ENCODE data around the gene NPC1.
A peak's percentile ranks its signal among the peaks of the same experiment; 100 is the strongest.

Gene NPC1

DNA sequence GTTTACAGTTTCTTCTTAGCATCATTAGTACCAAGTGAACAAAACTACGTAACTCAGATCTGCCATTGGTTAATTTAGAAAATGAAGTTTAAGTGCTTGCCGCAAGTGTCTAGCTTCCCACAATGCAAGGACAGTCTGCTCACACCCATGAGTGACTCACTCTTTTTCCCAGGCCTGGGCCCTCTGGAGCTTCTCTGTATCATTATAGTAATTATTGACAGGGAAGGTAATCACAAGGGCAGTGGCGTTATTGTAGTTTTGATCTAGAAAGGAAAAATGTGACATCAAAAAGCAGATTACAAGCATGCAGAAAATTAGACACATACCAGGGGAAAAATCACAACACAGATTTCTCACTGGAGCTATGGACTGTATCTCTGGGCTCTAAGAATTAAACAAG is 38.5 kb downstream of the NPC1 start:
- DNase-seq (ENCODE audit: low spot score), result peak; percentile 59

DNA sequence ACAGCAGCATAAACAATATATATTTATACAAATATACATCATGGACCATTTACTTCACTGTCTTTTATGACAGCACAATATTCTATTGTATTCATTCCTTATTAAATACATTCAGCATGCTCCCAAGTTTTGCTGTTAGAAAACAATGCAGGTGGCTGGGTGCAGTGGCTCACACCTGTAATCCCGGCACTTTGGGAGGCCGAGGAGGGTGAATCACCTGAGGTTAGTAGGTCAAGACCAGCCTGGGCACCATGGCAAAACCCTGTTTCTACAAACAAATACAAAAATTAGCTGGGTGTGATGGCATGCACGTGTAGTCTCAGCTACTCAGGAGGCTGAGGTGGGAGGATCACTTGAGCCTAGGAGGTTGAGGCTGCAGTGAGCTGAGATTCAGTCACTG is 39.0 kb downstream of the NPC1 start:
- no peak for DNase-seq (ENCODE audit: low spot score)

DNA sequence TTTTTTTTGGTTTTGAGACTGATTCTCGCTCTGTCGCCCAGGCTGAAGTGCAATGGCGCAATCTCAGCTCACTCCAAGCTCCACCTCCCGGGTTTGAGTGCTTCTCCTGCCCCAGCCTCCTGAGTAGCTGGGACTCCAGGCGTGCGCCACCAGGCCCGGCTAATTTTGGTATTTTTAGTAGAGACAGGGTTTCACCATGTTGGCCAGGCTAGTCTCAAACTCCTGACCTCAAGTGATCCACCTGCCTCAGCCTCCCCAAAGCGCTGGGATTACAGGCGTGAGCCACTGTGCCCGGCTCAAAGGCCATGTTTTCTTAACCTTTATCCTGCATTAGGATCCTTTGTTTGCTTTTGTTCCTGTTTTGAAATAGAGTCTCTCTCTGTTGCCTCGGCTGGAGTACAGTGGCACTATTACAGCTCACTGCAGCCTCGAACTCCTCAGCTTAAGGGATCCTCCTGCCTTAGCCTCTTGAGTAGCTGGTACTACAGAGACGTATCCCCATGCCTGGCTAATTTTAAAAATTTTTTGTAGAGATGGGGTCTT is 41.0 kb downstream of the NPC1 start:
- no peak for DNase-seq (ENCODE audit: low spot score)

DNA sequence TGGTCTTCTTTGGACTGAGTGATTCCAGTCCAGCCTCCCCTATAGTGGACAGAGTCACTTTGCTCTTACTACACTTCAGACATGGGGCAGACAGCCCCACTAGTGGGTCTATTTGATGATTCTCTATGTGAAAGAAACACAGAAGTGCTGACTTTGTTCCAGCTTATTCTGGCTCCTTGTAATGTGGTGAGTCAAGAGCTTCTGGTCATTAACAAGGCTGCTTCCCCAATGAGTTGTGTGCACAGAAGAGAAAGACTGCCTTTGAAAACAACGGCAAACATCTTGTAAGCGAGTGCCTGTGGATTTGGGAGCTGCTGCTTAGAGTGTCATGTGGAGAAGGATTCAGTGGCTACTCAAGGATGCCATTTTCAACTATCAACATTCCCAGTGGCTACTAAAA is 43.8 kb downstream of the NPC1 start:
- DNase-seq (ENCODE audit: low spot score), result no peak

DNA sequence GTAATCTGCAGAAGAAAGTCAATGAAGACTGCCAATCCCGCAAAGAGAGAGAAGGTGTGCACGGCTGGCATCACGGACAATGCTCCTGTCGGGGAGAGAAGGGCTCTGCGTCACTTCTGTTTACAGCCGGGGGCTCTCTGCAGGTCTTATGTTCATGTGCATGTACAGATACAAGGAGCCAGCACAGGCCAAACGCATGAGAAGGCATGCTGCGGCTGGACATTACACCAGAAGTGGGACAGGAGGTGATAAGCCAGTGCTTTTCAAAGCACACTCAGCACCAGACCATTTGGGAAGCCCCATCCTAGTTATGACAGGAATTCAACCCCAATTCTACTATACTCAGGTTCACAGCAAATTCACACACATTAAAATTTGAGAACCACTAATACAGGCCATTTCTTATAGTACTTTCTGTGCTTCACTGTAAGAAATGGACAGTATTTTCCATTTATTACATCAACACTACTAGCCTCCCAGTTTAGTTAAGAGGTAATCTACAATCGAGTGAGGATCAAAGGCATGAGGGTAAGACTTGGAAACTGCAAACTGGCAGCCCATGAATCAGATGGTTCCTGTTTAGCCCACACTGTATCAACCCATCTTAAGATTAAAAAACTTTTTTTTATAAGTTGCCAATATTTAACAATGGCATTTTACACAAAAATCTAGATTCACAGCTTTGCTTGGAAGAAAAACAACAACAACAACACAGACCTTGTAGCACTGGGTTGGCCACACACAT is 44.8 kb downstream of the NPC1 start:
- no peak for DNase-seq (ENCODE audit: low spot score)

DNA sequence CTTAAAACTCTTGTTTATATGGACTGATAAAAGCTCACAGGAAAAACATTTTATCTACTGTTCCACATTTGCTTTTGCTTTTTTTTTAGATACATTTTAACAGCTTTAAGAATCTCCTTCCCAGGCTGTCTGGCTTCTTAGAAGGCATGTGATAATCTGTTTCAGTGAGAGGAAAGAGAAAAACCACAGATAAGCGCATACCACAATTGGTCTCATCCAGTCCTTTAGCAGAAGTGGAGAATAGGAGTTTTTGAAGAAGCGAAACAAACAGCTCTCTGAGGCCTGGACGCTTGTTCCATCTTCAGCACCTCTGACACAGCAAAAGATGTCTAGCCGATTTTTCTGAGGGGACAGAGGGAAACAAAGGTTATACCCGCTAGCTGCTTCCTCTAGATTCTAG is 45.4 kb downstream of the NPC1 start:
- DNase-seq (ENCODE audit: low spot score), result no peak

DNA sequence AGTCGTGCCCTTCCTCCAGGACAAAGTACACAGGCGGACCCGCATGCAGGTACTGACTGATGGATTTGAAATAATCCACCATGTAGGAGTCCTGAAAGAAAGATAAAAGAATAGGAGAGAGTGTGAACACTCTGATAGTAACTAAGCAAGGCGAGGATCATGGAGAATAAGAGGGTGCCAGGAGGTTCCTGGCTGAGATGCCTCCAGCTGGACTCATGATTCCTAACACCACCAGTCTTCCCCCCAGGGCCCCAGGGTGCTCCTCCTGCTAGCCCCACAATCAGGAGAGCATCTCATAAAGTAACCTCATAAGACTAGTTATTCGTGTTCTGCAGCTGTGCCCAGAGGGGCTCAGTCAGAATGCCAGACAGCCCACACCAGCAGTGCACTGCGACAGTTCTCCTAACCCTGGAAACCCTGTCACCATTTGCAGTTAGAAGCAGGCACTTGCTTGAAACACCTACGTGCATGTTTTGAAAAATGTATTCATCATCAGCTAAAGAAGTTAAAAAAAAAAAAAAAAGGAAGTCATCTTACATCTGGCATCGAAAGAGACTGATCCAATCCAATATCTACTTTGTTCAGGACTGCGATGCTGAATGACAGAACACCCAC is 46.3 kb downstream of the NPC1 start:
- DNase-seq (ENCODE audit: low spot score), result no peak

DNA sequence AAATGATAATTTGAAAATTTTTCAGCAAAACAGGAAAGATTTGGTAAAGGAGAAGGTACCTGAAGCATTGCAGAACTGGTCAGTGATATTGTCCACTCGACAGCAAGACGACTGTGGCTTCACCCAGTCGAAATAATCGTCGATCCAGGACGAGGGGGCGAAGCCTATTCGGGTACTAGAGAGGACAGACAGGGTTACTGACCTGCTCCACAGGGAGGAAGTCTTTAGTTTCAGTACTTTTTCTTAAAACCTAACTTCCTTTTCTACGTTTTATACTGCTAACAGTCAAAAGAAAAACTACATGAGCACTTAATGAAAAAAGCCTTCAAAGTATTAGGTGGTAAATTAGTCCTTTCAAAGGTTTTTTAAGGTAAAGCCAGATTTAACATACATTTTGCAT is 47.0 kb downstream of the NPC1 start:
- DNase-seq (ENCODE audit: low spot score), result no peak

DNA sequence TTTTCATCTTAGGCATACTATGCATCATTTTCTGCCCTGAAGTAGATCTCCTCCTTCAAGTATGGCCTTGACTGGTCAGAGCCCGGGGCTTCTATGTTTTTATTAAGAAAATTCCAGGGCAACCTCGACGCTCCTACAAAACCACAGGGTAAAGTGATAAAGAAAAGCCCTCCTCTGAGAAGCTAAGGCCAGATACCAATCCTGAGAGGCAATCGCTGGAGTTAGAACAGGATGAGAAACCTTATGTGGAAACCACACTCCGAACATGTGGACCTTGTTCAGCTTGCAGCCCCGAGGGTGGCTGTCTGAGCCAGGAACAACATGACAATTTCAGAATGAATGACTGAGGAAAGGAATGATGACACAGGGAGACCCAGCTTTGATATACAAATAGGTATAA is 47.4 kb downstream of the NPC1 start:
- no peak for DNase-seq (ENCODE audit: low spot score)

DNA sequence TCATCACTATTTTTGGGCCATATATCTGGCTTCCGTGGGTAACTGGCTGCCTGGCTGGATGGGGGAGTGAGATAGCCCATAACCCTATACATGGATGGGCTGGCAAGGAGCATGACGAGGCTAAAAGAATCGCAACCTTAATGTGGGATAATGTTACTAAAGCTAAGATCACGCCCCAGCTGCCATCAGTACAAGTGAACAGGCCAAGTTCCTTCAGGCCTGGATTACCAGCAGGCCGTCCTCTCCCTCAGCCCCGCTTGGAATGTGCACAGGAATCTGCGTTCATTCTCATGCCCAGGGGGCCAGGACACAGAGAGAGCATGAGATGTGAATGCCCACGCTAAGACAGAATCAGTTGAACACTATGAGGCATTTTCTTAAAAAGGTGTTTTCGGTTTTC is 48.3 kb downstream of the NPC1 start:
- DNase-seq (ENCODE audit: low spot score), result no peak

DNA sequence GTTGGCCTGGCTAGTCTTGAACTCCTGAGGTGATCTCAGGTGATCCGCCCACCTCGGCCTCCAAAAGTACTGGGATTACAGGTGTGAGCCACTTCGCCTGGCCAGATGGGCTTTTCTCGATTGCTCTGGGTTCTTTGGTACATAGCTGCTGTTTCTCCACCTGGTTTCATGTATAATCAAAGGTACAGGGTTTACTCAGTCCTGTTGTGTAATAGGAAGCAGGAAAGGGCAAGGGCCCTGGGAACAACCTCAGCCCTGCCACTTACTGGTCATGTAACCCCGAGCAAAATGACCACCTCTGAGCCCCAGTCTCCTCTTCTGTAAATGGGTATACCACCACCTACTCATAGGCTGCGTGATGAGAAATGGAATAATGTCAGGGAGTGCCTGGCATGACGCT is 49.0 kb downstream of the NPC1 start:
- no peak for DNase-seq (ENCODE audit: low spot score)

DNA sequence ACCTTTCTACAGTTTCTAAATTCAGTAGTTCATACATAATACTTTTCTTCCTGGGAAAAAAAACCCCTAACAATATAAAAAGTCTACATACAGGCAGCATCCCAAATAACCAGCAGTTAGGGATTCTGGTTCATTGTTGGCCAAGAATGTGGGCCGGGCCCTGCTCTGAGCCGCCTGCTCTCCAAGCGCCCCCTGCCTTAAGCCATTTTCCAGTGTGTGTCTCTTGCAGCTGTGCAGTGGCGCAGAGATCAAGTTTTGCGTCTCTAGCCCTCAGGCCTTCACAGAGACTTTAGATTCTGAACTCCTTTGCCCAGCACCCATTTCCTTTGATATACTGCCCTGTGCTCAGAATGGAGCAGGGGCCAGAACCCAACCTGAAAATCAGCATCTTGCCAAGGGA is 50.1 kb downstream of the NPC1 start:
- no peak for DNase-seq (ENCODE audit: low spot score)

DNA sequence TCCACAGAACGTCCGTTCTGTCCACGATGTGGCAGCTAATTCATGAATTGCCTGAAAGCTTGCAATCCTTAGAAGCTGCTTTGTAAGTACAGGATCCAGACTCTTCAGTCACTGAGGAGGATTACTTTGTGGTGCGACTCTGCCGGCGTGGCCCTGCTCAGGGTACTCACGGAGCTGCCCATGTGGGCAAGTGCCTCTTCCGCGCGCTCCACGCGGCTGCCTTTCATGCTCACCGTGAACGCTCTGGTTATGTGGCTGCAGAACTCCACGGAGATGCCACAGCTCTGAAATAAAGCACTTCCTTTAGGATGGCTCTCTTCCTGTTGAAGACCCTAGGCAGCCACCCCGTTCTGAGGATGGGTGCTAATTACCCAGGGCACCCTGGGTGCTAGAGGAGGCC is 52.0 kb downstream of the NPC1 start:
- no peak for DNase-seq (ENCODE audit: low spot score)

DNA sequence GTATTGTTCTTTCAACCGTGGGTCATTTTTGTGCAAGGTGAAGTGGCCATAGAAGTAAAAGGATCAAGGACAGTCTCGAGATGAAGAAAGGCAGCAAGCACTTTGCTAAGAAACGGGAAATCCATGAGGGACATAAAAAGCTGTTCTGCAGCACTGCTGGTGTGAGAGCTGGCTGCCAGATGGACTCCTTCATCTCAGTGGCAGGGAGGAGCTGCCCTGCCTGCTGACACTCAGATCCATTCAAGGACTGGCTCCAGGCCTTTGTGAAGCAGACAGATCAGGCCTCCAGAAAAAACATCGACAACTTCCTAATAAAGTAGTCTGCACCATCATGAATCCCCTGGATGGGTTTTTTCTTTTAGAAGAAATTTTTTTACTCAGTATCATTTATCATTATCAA is 53.5 kb downstream of the NPC1 start:
- DNase-seq (ENCODE audit: low spot score), result no peak

DNA sequence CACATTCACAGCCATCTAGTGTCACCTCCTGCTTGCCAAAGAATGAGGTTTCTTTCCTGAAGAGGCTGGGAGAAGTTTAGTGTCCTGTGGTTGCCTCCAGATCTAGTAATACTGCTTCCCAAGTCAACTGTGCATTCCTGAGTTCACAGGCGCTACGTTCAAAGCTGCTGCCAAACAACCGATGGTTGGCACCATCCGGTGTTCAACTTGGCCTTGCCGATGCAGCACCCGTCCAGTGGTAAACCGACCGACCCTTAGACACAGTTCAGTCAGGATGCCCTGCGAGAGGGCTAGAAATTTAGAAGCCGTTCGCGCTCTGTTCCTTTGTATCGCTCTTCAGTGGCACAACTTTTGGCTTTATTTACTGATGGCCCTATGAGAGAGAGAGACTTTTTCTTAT is 54.4 kb downstream of the NPC1 start:
- no peak for DNase-seq (ENCODE audit: low spot score)

DNA sequence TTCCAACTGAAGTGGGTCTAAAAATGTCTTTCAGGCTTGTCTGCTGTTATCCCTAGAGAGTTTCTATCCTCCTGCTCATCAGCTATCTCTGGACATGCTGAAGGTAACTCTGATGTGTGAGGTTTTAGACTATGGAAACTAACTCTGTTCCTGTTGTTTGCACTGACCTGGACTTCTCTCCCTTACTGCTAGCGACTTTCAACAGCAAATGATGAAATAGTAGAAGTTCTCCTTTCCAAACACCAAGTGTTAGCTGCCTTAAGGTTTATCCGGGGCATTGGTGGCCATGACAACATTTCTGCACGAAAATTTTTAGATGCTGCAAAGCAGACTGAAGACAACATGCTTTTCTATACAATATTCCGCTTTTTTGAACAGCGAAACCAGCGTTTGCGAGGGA is 56.1 kb downstream of the NPC1 start:
- no peak for DNase-seq (ENCODE audit: low spot score)

DNA sequence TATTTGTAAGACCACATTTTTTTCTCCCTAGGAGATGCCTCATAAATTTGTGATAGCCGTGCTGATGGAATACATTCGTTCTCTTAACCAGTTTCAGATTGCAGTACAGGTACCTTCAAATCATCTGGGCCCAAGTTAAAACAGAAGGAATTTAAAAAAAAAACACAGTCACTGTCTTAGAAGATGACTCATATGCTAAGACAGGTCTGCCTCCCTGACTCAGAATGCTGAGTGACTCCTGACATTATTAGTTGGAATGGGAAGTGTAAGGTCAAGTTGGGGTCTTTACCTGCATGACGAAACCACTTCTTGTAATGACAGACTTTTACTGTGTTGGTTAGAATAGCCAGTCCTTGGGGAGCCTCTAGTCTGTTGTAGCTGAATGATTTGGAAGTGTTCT is 56.7 kb downstream of the NPC1 start:
- DNase-seq (ENCODE audit: low spot score), result no peak

DNA sequence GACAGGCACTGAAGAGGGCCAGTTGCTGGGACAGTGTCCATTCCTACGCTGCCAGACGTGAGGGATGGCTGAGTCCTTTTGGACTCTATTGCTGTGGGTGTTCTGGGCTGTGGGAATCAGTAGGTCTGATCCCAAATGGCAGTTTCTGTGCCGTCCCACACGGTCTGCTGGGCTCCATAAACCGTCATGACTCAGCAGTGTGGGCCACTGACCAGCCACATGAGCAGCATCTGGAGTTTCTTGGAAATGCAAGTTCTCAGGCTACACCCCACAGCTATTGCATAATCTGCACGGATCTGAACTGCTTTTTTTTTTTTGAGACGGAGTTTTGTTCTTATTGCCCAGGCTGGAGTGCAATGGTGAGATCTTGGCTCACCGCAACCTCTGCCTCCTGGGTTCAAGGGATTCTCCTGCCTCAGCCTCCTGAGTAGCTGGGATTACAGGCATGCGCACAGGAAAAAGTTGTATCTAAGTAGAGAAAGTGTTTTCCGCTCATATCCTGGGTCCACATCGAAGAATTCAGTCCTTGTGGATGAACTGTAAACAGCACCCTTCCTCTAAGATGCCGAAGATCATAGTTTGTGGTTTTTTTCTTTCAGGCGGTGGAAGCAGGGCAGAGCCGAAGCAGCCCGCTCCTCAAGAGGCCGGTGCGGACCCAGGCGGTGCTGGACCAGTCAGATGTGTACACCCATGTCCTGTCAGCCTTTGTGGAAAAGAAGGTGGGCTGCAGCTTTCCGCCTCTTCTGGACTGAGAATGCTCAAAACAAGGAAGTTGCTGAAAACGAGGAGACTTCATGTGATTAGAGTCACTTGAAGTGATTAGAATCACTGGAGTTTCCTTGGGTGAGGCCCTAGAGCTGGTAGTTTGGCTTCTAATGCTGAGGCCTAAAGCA is 57.5 kb downstream of the NPC1 start:
- DNase-seq (ENCODE audit: low spot score), result no peak

DNA sequence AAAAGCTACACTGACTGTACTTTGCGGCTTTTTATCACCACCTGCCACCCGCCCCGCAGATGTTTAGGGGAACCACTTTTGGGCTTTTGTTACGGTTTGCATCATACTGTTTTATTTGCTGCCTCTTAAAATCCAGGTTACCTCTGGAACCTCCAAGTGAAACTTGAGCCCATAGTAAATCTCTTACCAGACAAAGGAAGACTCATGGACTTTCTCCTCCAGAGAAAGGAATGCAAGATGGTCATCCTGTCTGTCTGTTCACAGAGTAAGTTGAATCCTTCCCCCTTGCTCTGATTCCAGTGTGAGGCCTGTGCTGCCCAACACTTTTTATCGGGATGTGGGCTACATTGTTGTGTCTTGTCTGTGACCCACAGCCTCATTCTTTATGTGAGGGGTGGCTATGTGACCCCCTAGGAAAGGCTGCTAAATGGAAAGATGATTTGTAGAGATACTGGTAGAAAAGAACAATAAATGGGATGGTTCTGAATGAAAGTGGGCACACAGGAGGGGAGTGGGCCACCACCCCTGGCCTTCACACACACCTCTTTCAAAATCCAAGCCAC is 59.7 kb downstream of the NPC1 start:
- no peak for DNase-seq (ENCODE audit: low spot score)

DNA sequence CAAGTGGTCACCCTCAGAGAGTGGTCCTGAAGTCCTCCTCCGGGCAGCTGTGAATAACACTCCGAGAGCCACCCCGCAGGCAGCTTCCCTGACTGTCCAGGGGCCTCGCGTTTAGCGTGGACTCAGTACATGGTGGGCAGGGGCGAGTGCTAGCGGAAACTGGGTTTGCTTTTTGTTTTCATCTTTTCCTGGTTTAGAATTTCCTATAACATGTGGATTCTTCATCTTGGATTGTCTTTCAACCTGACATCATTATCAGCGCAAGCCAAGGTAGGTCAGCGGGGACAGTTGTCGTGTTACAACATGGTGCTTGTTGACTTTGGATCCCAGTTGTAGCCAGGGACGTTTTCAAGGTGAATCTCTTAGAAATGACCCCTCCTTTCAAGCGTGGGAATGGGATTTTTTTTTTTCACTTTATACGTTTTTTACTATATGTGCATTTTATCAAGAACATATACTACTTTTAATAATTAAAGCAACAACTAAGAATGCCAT is 62.0 kb downstream of the NPC1 start:
- no peak for DNase-seq (ENCODE audit: low spot score)

DNA sequence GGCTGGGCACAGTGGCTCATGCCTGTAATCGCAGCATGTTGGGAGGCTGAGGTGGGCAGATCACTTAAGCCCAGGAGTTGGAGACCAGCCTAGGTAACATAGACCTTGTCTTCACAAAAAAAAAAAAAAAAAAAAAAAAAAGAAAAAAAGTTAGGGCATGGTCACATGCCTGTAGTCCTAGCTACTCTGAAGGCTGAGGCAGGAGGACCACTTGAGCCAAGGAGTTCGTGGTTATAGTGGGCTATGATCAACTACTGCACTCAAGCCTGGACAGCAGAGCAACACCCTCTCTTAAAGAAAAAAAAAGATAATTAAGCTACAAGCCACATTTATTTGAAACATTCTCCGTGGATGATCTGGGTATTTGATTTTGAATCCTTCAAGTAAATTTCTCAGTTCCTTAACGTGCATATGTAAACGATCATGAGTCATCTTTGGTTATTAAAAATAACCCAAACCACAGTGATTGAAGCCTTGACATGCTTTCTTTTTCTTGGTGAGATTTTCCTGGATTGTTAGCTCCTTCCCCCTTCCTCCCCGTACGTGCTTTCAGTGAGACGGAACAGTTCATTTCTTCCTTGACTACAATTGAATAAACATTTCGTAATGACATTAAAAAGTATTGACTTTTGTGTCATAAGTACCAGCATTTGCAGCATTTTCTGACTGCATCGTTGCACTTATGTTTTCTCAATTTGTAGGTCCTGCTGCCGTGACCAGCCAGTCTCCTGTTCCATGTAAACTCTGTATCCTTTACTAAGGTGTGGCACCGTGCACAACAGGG is 62.7 kb downstream of the NPC1 start:
- no peak for DNase-seq (ENCODE audit: low spot score)

DNA sequence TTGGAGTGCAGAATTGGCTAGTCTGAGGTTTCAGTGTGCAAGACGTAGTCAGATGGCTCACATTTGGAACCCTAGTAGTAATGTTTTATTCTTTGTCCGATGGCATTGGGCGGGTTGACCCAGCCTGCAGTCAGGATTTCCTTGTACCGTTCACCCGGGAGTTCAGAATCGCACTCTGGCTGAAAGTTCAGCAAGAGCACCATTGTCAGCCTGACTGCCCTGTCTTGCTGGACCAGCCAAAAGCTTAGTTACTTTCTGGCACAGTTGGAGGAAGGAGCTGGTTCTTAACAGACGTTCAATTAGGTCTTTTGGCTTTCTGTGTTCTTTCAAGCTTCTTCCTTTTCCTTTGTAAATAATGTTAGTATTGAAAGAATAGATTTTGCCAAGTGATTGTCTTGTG is 64.4 kb downstream of the NPC1 start:
- DNase-seq (ENCODE audit: low spot score), result no peak

All from SW480 (cell line).